Fibroblast of peridontal ligament (primary cell): ENCODE data around the gene C14orf93.

Experiments
- DNase-seq: peaks from one replicate; pipeline ENCODE4 v3.0.0-alpha.2; 2010; ENCODE audit errors: extremely low read depth

C14orf93 gene

GRCh38 chr14:23009939-23010726, at the start of gene C14orf93:
Gene C14orf93 (minus strand): TSS chr14:23010143. CDS start chr14:22999023, 11,120 bp downstream.
- peak; percentile 52 for DNase-seq

GRCh38 chr14:23058654-23059504, 48.9 kb upstream of the C14orf93 start:
- DNase-seq: no peak

- peak; percentile 76 for DNase-seq
These were observed 48.1 kb upstream of the C14orf93 start for GRCh38 chr14:23057757-23058653.

GRCh38 chr14:23056956-23057756, 47.2 kb upstream of the C14orf93 start, which contains the start of gene CDH24:
Gene CDH24 (minus strand): TSS chr14:23057520. CDS start chr14:23055733, 1,787 bp downstream.
- DNase-seq: peak; percentile 43

GRCh38 chr14:23056145-23056955, 46.4 kb upstream of the C14orf93 start:
- DNase-seq: peak; percentile 56

- DNase-seq: no peak
These were observed 45.7 kb upstream of the C14orf93 start for GRCh38 chr14:23055621-23056144.

- no peak for DNase-seq
These were observed 45.2 kb upstream of the C14orf93 start for GRCh38 chr14:23055147-23055550.

- DNase-seq: no peak
These were observed 44.3 kb upstream of the C14orf93 start for GRCh38 chr14:23054000-23054811.

GRCh38 chr14:23053426-23053825, 43.5 kb upstream of the C14orf93 start:
- DNase-seq: no peak

- DNase-seq: no peak
These were observed 42.7 kb upstream of the C14orf93 start for GRCh38 chr14:23052671-23053070.

GRCh38 chr14:23052182-23052623, 42.3 kb upstream of the C14orf93 start:
- no peak for DNase-seq

- no peak for DNase-seq
These were observed 41.5 kb upstream of the C14orf93 start for GRCh38 chr14:23051141-23052057.

- DNase-seq: no peak
These were observed 39.1 kb upstream of the C14orf93 start for GRCh38 chr14:23049011-23049410.

- no peak for DNase-seq
These were observed 38.1 kb upstream of the C14orf93 start for GRCh38 chr14:23047751-23048693.

- DNase-seq: no peak
These were observed 37.2 kb upstream of the C14orf93 start for GRCh38 chr14:23047034-23047634.
